Activated CD4-positive, alpha-beta T cell treated with anti-CD3 and anti-CD28 coated beads for 1 hour (primary cell): ENCODE data around the gene HOXD4.

ENCODE experiments used
- DNase-seq: peaks from one replicate; pipeline ENCODE4 v3.0.0-alpha.2; 2020

Gene HOXD4

GRCh38 chr2:176127774-176128072 is 23.6 kb upstream of the HOXD4 start:
- DNase-seq, result no peak

- DNase-seq, result no peak
Observed at GRCh38 chr2:176128172-176128981, 23.0 kb upstream of the HOXD4 start.

- no peak for DNase-seq
Observed at GRCh38 chr2:176128982-176129796, 22.2 kb upstream of the HOXD4 start, which contains the start of gene HOXD8. HOXD8 (plus strand) TSS chr2:176129705; CDS start chr2:176130367, 662 bp downstream.

GRCh38 chr2:176129813-176130146 is 21.6 kb upstream of the HOXD4 start:
- DNase-seq, result no peak

GRCh38 chr2:176130147-176130956 is 21.0 kb upstream of the HOXD4 start:
- no peak for DNase-seq

GRCh38 chr2:176130957-176131847 is 20.1 kb upstream of the HOXD4 start:
- DNase-seq, result no peak

- DNase-seq, result no peak
Observed at GRCh38 chr2:176131848-176132158, 19.5 kb upstream of the HOXD4 start.

GRCh38 chr2:176132205-176133171 is 18.9 kb upstream of the HOXD4 start:
- no peak for DNase-seq

- DNase-seq, result no peak
Observed at GRCh38 chr2:176133389-176133788, 18.0 kb upstream of the HOXD4 start.

- no peak for DNase-seq
Observed at GRCh38 chr2:176134035-176134434, 17.3 kb upstream of the HOXD4 start.

GRCh38 chr2:176135035-176135440 is 16.3 kb upstream of the HOXD4 start:
- DNase-seq, result no peak

- DNase-seq, result no peak
Observed at GRCh38 chr2:176136374-176137251, 14.7 kb upstream of the HOXD4 start.

GRCh38 chr2:176137252-176137580 is 14.1 kb upstream of the HOXD4 start:
- no peak for DNase-seq

- DNase-seq, result no peak
Observed at GRCh38 chr2:176137906-176138305, 13.4 kb upstream of the HOXD4 start.

- DNase-seq, result no peak
Observed at GRCh38 chr2:176138526-176138922, 12.8 kb upstream of the HOXD4 start.

- no peak for DNase-seq
Observed at GRCh38 chr2:176138923-176139660, 12.3 kb upstream of the HOXD4 start.

- DNase-seq, result no peak
Observed at GRCh38 chr2:176139661-176140512, 11.5 kb upstream of the HOXD4 start.

- peak; percentile 34 for DNase-seq
Observed at GRCh38 chr2:176140513-176141317, 10.6 kb upstream of the HOXD4 start.
